Measurements from ENCODE around the gene KLHDC4. TPM values are rescaled to one million over a fixed set of nuclear protein-coding genes. Genes with fewer than 3 reads are reported as not detected.

The KLHDC4 gene
- polyA plus RNA-seq, 1 of the 3 experiments (the other 2 are of a cell fraction), result 51.2 TPM

DNA sequence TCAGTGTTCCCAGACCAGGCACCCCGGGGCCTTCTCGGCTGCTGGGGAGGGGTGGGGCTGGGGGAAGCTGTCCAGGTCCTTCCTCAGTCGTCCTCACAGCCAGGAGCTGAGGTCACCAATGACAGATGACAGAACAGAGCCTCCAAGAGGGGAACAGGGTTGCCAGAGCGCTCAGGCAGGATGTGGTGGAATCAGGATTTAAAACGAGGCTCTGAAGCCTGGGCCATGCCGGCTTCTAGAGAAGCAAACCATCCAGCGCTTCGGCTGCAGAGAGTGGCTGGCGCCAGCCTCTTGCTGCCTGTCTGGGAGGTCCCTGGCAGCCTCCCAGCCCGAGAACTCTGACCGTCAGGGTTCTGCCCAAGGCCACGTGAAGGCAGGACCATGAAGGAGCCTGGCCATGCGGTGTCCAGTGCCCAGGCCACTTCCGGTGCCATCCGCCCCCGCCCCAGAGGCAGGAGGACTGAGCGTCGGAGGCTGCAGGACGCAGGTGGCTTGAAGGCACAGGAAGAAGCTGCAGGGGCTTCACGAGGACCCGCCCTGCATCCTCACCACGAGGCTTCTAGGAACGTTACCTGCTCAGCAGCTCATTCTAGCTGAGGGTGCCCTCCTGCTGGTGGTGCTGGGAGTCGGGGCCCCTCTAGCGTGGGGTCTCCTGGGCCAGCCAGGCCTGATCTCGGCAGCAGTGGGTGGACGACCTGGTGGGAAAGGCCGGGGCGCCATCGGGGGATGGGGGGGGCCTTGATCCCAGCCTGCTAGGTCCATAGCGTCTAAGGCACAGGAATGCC, 78.5 kb downstream of the KLHDC4 start (continued):
- TF ChIP-seq, protein P1, sequence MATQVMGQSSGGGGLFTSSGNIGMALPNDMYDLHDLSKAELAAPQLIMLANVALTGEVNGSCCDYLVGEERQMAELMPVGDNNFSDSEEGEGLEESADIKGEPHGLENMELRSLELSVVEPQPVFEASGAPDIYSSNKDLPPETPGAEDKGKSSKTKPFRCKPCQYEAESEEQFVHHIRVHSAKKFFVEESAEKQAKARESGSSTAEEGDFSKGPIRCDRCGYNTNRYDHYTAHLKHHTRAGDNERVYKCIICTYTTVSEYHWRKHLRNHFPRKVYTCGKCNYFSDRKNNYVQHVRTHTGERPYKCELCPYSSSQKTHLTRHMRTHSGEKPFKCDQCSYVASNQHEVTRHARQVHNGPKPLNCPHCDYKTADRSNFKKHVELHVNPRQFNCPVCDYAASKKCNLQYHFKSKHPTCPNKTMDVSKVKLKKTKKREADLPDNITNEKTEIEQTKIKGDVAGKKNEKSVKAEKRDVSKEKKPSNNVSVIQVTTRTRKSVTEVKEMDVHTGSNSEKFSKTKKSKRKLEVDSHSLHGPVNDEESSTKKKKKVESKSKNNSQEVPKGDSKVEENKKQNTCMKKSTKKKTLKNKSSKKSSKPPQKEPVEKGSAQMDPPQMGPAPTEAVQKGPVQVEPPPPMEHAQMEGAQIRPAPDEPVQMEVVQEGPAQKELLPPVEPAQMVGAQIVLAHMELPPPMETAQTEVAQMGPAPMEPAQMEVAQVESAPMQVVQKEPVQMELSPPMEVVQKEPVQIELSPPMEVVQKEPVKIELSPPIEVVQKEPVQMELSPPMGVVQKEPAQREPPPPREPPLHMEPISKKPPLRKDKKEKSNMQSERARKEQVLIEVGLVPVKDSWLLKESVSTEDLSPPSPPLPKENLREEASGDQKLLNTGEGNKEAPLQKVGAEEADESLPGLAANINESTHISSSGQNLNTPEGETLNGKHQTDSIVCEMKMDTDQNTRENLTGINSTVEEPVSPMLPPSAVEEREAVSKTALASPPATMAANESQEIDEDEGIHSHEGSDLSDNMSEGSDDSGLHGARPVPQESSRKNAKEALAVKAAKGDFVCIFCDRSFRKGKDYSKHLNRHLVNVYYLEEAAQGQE (IDR thresholded peaks at IDR 0.05; ENCODE audit: low read depth, low read length), result no peak
- no peak for TF ChIP-seq TCF12 (IDR thresholded peaks at IDR 0.05)
- TF ChIP-seq, protein P2, sequence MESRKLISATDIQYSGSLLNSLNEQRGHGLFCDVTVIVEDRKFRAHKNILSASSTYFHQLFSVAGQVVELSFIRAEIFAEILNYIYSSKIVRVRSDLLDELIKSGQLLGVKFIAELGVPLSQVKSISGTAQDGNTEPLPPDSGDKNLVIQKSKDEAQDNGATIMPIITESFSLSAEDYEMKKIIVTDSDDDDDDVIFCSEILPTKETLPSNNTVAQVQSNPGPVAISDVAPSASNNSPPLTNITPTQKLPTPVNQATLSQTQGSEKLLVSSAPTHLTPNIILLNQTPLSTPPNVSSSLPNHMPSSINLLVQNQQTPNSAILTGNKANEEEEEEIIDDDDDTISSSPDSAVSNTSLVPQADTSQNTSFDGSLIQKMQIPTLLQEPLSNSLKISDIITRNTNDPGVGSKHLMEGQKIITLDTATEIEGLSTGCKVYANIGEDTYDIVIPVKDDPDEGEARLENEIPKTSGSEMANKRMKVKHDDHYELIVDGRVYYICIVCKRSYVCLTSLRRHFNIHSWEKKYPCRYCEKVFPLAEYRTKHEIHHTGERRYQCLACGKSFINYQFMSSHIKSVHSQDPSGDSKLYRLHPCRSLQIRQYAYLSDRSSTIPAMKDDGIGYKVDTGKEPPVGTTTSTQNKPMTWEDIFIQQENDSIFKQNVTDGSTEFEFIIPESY (IDR thresholded peaks at IDR 0.05; ENCODE audit: borderline replicate concordance, low read depth), result no peak

DNA sequence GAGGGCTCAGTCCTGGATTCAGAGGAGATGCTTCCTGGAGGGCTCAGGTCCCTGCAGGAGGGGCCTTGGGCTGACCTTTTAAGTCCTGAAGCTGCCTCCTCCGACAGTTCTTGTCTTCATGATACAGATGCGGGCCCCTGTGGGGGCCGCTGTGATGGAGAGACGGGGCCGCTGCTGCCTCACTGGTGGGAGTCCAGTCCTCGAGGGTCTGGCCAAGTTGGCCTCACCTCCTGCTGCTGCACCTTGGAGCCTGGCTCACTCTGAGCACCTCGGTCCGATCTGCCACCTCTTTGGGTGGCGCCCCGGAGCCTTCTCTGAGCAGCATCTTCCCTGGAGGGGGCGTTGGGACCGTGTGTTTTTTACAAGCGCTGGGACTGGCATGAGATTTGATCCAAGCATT, 79.1 kb downstream of the KLHDC4 start:
- Histone ChIP-seq H3K36me3 (replicated peaks in 1 of 2; ENCODE audit: control insufficient read depth in 1 of 2, insufficient read depth in 2 of 2, low read length in 1 of 2) (no peaks in the 10 kb centered on the region), H3K4me1 (ENCODE audit: control insufficient read depth in 1 of 2, insufficient read depth in 2 of 2, low read depth in 1 of 2, low read length in 1 of 2) (peaks cover 0 to 3% of the 10 kb centered on the region in 2 experiments; a peak in 1 of 4 replicates), H3F3A (replicated peaks; ENCODE audit: insufficient read depth) (no peaks in the 10 kb centered on the region), H4K20me1 (ENCODE audit: insufficient read depth) (no peaks in the 10 kb centered on the region), H3K4me2 (no peak overlapping the region), H2AFZ (ENCODE audit: low read depth) (no peak overlapping the region), H3K9ac (no peak overlapping the region), H3K9me3 (no peaks in the 10 kb centered on the region), H3K9me2 (no peaks in the 10 kb centered on the region), H3K27ac (ENCODE audit: low read depth in 2 of 2, low read length in 1 of 2) (no peak overlapping the region), H3K27me3 (ENCODE audit: insufficient read depth) (no peaks in the 10 kb centered on the region; the same call in 1 of the 2 replicates), H3K4me3 (ENCODE audit: low read depth in 2 of 2, low read length in 1 of 2) (no peak overlapping the region), H3K79me2 (ENCODE audit: insufficient read depth) (no peaks in the 10 kb centered on the region)
- ChIA-PET CTCF (interaction anchor here (1.4 kb wide), 1 partner anchor 16 kb away, joined by 3 read pairs; no protein-coding TSS in a partner anchor), POLR2A (no interaction called here)
- TF ChIP-seq MXI1 (IDR thresholded peaks at IDR 0.05; ENCODE audit: low read depth, low read length) (no peak), YY1 (IDR thresholded peaks at IDR 0.05; ENCODE audit: low read depth) (no peak), JUND (IDR thresholded peaks at IDR 0.05) (no peak), FOXM1 (IDR thresholded peaks at IDR 0.05; ENCODE audit: low read depth) (no peak), SMC3 (IDR thresholded peaks at IDR 0.05; ENCODE audit: low read depth, low read length) (no peak), TEAD4 (IDR thresholded peaks at IDR 0.05; ENCODE audit: borderline replicate concordance, insufficient read depth) (no peak), POLR2AphosphoS5 (IDR thresholded peaks at IDR 0.05; ENCODE audit: low read depth, low read length) (no peak), FOSL2 (IDR thresholded peaks at IDR 0.05; ENCODE audit: borderline replicate concordance, low read depth) (no peak), SIN3A (IDR thresholded peaks at IDR 0.05; ENCODE audit: borderline replicate concordance, low read depth, low read length) (no peak)
- TF ChIP-seq, protein P3, sequence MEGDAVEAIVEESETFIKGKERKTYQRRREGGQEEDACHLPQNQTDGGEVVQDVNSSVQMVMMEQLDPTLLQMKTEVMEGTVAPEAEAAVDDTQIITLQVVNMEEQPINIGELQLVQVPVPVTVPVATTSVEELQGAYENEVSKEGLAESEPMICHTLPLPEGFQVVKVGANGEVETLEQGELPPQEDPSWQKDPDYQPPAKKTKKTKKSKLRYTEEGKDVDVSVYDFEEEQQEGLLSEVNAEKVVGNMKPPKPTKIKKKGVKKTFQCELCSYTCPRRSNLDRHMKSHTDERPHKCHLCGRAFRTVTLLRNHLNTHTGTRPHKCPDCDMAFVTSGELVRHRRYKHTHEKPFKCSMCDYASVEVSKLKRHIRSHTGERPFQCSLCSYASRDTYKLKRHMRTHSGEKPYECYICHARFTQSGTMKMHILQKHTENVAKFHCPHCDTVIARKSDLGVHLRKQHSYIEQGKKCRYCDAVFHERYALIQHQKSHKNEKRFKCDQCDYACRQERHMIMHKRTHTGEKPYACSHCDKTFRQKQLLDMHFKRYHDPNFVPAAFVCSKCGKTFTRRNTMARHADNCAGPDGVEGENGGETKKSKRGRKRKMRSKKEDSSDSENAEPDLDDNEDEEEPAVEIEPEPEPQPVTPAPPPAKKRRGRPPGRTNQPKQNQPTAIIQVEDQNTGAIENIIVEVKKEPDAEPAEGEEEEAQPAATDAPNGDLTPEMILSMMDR (IDR thresholded peaks at IDR 0.05), result no peak
- TF ChIP-seq, protein P4, sequence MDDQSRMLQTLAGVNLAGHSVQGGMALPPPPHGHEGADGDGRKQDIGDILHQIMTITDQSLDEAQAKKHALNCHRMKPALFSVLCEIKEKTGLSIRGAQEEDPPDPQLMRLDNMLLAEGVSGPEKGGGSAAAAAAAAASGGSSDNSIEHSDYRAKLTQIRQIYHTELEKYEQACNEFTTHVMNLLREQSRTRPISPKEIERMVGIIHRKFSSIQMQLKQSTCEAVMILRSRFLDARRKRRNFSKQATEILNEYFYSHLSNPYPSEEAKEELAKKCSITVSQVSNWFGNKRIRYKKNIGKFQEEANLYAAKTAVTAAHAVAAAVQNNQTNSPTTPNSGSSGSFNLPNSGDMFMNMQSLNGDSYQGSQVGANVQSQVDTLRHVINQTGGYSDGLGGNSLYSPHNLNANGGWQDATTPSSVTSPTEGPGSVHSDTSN (IDR thresholded peaks at IDR 0.05), result no peak
- TF ChIP-seq, protein P5, sequence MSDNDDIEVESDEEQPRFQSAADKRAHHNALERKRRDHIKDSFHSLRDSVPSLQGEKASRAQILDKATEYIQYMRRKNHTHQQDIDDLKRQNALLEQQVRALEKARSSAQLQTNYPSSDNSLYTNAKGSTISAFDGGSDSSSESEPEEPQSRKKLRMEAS (IDR thresholded peaks at IDR 0.05; ENCODE audit: low read depth), result no peak
- TF ChIP-seq, protein P6, sequence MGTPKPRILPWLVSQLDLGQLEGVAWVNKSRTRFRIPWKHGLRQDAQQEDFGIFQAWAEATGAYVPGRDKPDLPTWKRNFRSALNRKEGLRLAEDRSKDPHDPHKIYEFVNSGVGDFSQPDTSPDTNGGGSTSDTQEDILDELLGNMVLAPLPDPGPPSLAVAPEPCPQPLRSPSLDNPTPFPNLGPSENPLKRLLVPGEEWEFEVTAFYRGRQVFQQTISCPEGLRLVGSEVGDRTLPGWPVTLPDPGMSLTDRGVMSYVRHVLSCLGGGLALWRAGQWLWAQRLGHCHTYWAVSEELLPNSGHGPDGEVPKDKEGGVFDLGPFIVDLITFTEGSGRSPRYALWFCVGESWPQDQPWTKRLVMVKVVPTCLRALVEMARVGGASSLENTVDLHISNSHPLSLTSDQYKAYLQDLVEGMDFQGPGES (IDR thresholded peaks at IDR 0.05; ENCODE audit: low read depth, low read length), result no peak
- no peak for DNase-seq
- WGBS (ENCODE audit: low lambda C conversion rate), result 45% methylated on average over 5 of the region's 13 CpGs

Data from SK-N-SH (cell line).